ENCODE measurements around the gene PDE10A. TPM values are rescaled to one million over a fixed set of nuclear protein-coding genes. Genes with fewer than 3 reads are reported as not detected.
"Not testable (repeated sequence)": the region's sequence is repeated elsewhere in the genome, so short reads cannot be mapped to it uniquely, and the experiment has no call there.

Gene PDE10A
- total RNA-seq, 4 donors from 2014 or later = 2.9 to 8.8 (median 3.9) TPM

- no peaks in the 10 kb centered on the region for H3K9me3 ChIP-seq
- H3K4me1 ChIP-seq = no peaks in the 10 kb centered on the region
- 93% methylated on average over 3 of the region's 3 CpGs for WGBS
- H3K27ac ChIP-seq (replicated peaks in 1 of 4) = no peak overlapping the region
- intact Hi-C loops (cut with DNase I) = no loop called here
- no peak for DNase-seq (ENCODE audit: extremely low spot score)
- no peaks in the 10 kb centered on the region for H3K27me3 ChIP-seq
- no peaks in the 10 kb centered on the region for H3K36me3 ChIP-seq
- TF ChIP-seq POLR2AphosphoS5 (IDR thresholded peaks at IDR 0.05) (no peak), EP300 (IDR thresholded peaks at IDR 0.05) (no peak), CTCF (IDR thresholded peaks at IDR 0.05) (no peak), POLR2A (IDR thresholded peaks at IDR 0.05; ENCODE audit: low read depth) (no peak)
- no peak overlapping the region for H3K4me3 ChIP-seq
These were observed 182.1 kb downstream of the PDE10A start for GRCh38 chr6:165480916-165481315.

DNA sequence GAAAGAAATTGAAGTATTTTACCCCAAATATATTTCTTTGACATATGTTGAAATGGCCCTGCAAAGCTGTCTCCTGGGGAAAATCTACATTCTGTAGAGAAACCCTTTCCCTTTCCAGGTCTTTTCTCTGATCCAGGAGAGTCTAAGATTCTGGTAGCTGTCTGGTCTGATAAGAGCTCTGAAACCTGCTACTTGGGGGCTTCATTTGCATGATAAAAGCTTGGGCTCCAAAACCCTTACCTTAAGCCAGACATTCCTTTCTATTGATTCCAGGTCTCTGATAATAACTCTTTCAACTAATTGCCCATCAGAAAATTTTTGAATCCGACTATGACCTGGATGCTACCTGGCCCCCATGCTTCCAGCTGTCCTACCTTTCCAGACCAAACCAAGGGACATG, 184.5 kb downstream of the PDE10A start:
- TF ChIP-seq POLR2AphosphoS5 (IDR thresholded peaks at IDR 0.05) (no peak), EP300 (IDR thresholded peaks at IDR 0.05) (no peak), POLR2A (IDR thresholded peaks at IDR 0.05; ENCODE audit: low read depth) (no peak), CTCF (IDR thresholded peaks at IDR 0.05) (no peak)
- WGBS = 82% methylated on average over 1 of the region's 1 CpG
- intact Hi-C loops (cut with DNase I) = no loop called here
- Histone ChIP-seq H3K36me3 (no peaks in the 10 kb centered on the region), H3K9me3 (no peaks in the 10 kb centered on the region), H3K27ac (replicated peaks in 1 of 4) (no peak overlapping the region), H3K4me1 (no peaks in the 10 kb centered on the region), H3K4me3 (no peak overlapping the region), H3K27me3 (no peaks in the 10 kb centered on the region)
- DNase-seq (ENCODE audit: extremely low spot score) = no peak

- Histone ChIP-seq H3K4me1 (no peaks in the 10 kb centered on the region), H3K27ac (replicated peaks in 1 of 4) (no peak overlapping the region), H3K4me3 (no peak overlapping the region), H3K27me3 (no peaks in the 10 kb centered on the region), H3K9me3 (no peaks in the 10 kb centered on the region), H3K36me3 (no peaks in the 10 kb centered on the region)
- 92% methylated on average over 4 of the region's 4 CpGs for WGBS
- no peak for TF ChIP-seq CTCF (IDR thresholded peaks at IDR 0.05)
- no peak for TF ChIP-seq EP300 (IDR thresholded peaks at IDR 0.05)
- TF ChIP-seq POLR2A (IDR thresholded peaks at IDR 0.05; ENCODE audit: low read depth) = no peak
- no peak for TF ChIP-seq POLR2AphosphoS5 (IDR thresholded peaks at IDR 0.05)
- intact Hi-C loops (cut with DNase I) = no loop called here
- DNase-seq (ENCODE audit: extremely low spot score) = no peak
These were observed 193.6 kb downstream of the PDE10A start for GRCh38 chr6:165469483-165469882.

GRCh38 chr6:165468340-165469235, 194.5 kb downstream of the PDE10A start:
- no peak for DNase-seq (ENCODE audit: extremely low spot score)
- 93% methylated on average over 9 of the region's 9 CpGs for WGBS
- Histone ChIP-seq H3K36me3 (no peaks in the 10 kb centered on the region), H3K9me3 (peaks cover 0 to 6% (median 3%) of the 10 kb centered on the region in 4 donors), H3K4me1 (no peaks in the 10 kb centered on the region), H3K4me3 (no peak overlapping the region), H3K27me3 (no peaks in the 10 kb centered on the region), H3K27ac (replicated peaks in 1 of 4) (no peak overlapping the region)
- TF ChIP-seq EP300 (IDR thresholded peaks at IDR 0.05) = no peak
- no peak for TF ChIP-seq CTCF (IDR thresholded peaks at IDR 0.05)
- no peak for TF ChIP-seq POLR2A (IDR thresholded peaks at IDR 0.05; ENCODE audit: low read depth)
- TF ChIP-seq POLR2AphosphoS5 (IDR thresholded peaks at IDR 0.05) = no peak
- intact Hi-C loops (cut with DNase I) = no loop called here

GRCh38 chr6:165463499-165463898, 199.5 kb downstream of the PDE10A start:
- peaks cover 0 to 19% (median 7%) of the 10 kb centered on the region in 4 donors for H3K9me3 ChIP-seq
- 95% methylated on average over 6 of the region's 6 CpGs for WGBS
- H3K4me3 ChIP-seq; DNase-seq (ENCODE audit: extremely low spot score); H3K36me3 ChIP-seq; H3K4me1 ChIP-seq; H3K27me3 ChIP-seq; H3K27ac ChIP-seq (replicated peaks in 1 of 4); intact Hi-C loops (cut with DNase I): not testable (repeated sequence)

- intact Hi-C loops (cut with DNase I); H3K36me3 ChIP-seq; H3K4me3 ChIP-seq; DNase-seq (ENCODE audit: extremely low spot score); H3K4me1 ChIP-seq; H3K27me3 ChIP-seq; H3K27ac ChIP-seq (replicated peaks in 1 of 4): not testable (repeated sequence)
- WGBS = 56% methylated on average over 12 of the region's 12 CpGs
- peaks cover 0 to 19% (median 7%) of the 10 kb centered on the region in 4 donors for H3K9me3 ChIP-seq
These were observed 203.3 kb downstream of the PDE10A start for GRCh38 chr6:165459605-165460301.

All from esophagus muscularis mucosa (tissue), 4 donors.